ENCODE measurements around the gene TOMM7. TPM values are rescaled to one million over a fixed set of nuclear protein-coding genes. Genes with fewer than 3 reads are reported as not detected.
"Not testable (repeated sequence)": the region's sequence is repeated elsewhere in the genome, so short reads cannot be mapped to it uniquely, and the experiment has no call there.

The TOMM7 gene
- total RNA-seq, 3 donors from 2014 or later, result 225 to 404 (median 287) TPM

GRCh38 chr7:22786290-22786932 is 36.2 kb downstream of the TOMM7 start:
- Histone ChIP-seq H3K9me3 (no peaks in the 10 kb centered on the region), H3K4me1 (ENCODE audit: low read depth) (no peaks in the 10 kb centered on the region), H3K4me3 (no peak overlapping the region), H3K36me3 (ENCODE audit: low read depth) (no peaks in the 10 kb centered on the region)
- DNase-seq, result peak in 1 of 3 donors; percentile 11
- peak; percentile 83 for ATAC-seq
- TF ChIP-seq, protein P1, sequence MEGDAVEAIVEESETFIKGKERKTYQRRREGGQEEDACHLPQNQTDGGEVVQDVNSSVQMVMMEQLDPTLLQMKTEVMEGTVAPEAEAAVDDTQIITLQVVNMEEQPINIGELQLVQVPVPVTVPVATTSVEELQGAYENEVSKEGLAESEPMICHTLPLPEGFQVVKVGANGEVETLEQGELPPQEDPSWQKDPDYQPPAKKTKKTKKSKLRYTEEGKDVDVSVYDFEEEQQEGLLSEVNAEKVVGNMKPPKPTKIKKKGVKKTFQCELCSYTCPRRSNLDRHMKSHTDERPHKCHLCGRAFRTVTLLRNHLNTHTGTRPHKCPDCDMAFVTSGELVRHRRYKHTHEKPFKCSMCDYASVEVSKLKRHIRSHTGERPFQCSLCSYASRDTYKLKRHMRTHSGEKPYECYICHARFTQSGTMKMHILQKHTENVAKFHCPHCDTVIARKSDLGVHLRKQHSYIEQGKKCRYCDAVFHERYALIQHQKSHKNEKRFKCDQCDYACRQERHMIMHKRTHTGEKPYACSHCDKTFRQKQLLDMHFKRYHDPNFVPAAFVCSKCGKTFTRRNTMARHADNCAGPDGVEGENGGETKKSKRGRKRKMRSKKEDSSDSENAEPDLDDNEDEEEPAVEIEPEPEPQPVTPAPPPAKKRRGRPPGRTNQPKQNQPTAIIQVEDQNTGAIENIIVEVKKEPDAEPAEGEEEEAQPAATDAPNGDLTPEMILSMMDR (IDR thresholded peaks at IDR 0.05), result no peak
- intact Hi-C loops (cut with DNase I, micrococcal nuclease), result no loop called here

- Histone ChIP-seq H3K4me1 (ENCODE audit: low read depth) (no peaks in the 10 kb centered on the region), H3K36me3 (ENCODE audit: low read depth) (no peaks in the 10 kb centered on the region), H3K9me3 (no peaks in the 10 kb centered on the region), H3K4me3 (no peak overlapping the region)
- intact Hi-C loops (cut with DNase I, micrococcal nuclease), result no loop called here
- TF ChIP-seq, protein P1 (IDR thresholded peaks at IDR 0.05), result no peak
- ATAC-seq, result no peak
- no peak for DNase-seq
Observed at GRCh38 chr7:22784346-22784745, 38.3 kb downstream of the TOMM7 start.

DNA sequence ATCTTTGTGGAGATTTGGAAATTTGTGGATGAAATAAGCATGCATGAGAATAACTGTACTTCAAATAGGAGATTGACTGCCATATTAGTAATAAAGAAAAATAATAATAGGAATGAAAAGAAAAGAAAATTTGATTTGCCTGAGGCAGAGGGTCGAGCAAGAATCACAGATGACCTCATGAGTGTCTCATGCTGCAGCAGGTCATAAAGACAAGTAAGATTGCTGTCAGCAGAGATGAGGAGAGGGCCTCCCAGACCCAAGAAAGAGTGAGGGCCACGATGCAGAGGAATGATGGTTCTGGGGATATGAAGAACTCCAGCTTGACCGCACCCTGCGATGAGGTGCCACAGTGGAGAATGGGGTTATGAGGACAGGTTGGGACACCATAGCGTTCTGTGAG is 39.2 kb downstream of the TOMM7 start:
- intact Hi-C loops (cut with DNase I, micrococcal nuclease), result no loop called here
- H3K9me3 ChIP-seq, result no peaks in the 10 kb centered on the region
- ATAC-seq (no peak), DNase-seq (no peak)
- TF ChIP-seq, protein P1 (IDR thresholded peaks at IDR 0.05), result no peak
- no peak overlapping the region for H3K4me3 ChIP-seq
- no peaks in the 10 kb centered on the region for H3K36me3 ChIP-seq (ENCODE audit: low read depth)
- H3K4me1 ChIP-seq (ENCODE audit: low read depth), result no peaks in the 10 kb centered on the region

- no peak overlapping the region for H3K4me3 ChIP-seq
- intact Hi-C loops (cut with DNase I, micrococcal nuclease), result no loop called here
- ATAC-seq (peak; percentile 68), DNase-seq (peak in 2 of 3 donors; percentile 60 to 80)
- H3K9me3 ChIP-seq, result no peaks in the 10 kb centered on the region
- H3K4me1 ChIP-seq (ENCODE audit: low read depth), result no peaks in the 10 kb centered on the region
- H3K36me3 ChIP-seq (ENCODE audit: low read depth), result no peaks in the 10 kb centered on the region
- TF ChIP-seq, protein P1 (IDR thresholded peaks at IDR 0.05), result peak; percentile 40
Observed at GRCh38 chr7:22782616-22783232, 39.9 kb downstream of the TOMM7 start.

- ATAC-seq (no peak), DNase-seq (no peak)
- Histone ChIP-seq H3K4me3 (no peak overlapping the region), H3K9me3 (no peaks in the 10 kb centered on the region), H3K4me1 (ENCODE audit: low read depth) (no peaks in the 10 kb centered on the region), H3K36me3 (ENCODE audit: low read depth) (no peaks in the 10 kb centered on the region)
- intact Hi-C loops (cut with DNase I, micrococcal nuclease), result no loop called here
- TF ChIP-seq, protein P1 (IDR thresholded peaks at IDR 0.05), result no peak
Observed at GRCh38 chr7:22781230-22781711, 41.4 kb downstream of the TOMM7 start.

GRCh38 chr7:22779730-22780323 is 42.8 kb downstream of the TOMM7 start:
- DNase-seq; H3K4me1 ChIP-seq (ENCODE audit: low read depth); H3K4me3 ChIP-seq; H3K36me3 ChIP-seq (ENCODE audit: low read depth); H3K9me3 ChIP-seq; ATAC-seq; intact Hi-C loops (cut with DNase I, micrococcal nuclease): not testable (repeated sequence)
